Measurements from ENCODE around the gene KRT36. TPM values are rescaled to one million over a fixed set of nuclear protein-coding genes. Genes with fewer than 3 reads are reported as not detected.

Gene KRT36
- total RNA-seq, 4 donors from 2014 or later = not detected

- DNase-seq (ENCODE audit: low spot score) = no peak
- ATAC-seq (ENCODE audit: low FRiP score) = no peak
- no peak for TF ChIP-seq CTCF (IDR thresholded peaks at IDR 0.05)
Observed at GRCh38 chr17:41491476-41491875, 1.8 kb upstream of the KRT36 start.

- DNase-seq (ENCODE audit: low spot score) (no peak), ATAC-seq (ENCODE audit: low FRiP score) (no peak)
- TF ChIP-seq CTCF (IDR thresholded peaks at IDR 0.05) = no peak
Observed at GRCh38 chr17:41490000-41490990, 585 bp upstream of the KRT36 start.

- ATAC-seq (ENCODE audit: low FRiP score) (no peak), DNase-seq (ENCODE audit: low spot score) (no peak)
Observed at GRCh38 chr17:41486809-41487530, 2.7 kb downstream of the KRT36 start.

GRCh38 chr17:41486316-41486715 is 3.4 kb downstream of the KRT36 start:
- no peak for DNase-seq (ENCODE audit: low spot score)
- no peak for ATAC-seq (ENCODE audit: low FRiP score)
- TF ChIP-seq CTCF (IDR thresholded peaks at IDR 0.05) = no peak

More at GRCh38 chr17:41486809-41487530, 2.7 kb downstream of the KRT36 start:
- TF ChIP-seq CTCF (IDR thresholded peaks at IDR 0.05) = no peak

GRCh38 chr17:41484920-41485904 is 4.5 kb downstream of the KRT36 start:
- DNase-seq (ENCODE audit: low spot score) (no peak), ATAC-seq (ENCODE audit: low FRiP score) (no peak)
- no peak for TF ChIP-seq CTCF (IDR thresholded peaks at IDR 0.05)

All from omental fat pad (tissue), 4 donors.